ENCODE results near the gene ARVCF. TPM values are rescaled to one million over a fixed set of nuclear protein-coding genes. Genes with fewer than 3 reads are reported as not detected.
"Not testable (repeated sequence)": the region's sequence is repeated elsewhere in the genome, so short reads cannot be mapped to it uniquely, and the experiment has no call there.

Gene ARVCF
- polyA plus RNA-seq, 1 donor from 2014 or later = 112 TPM

DNA sequence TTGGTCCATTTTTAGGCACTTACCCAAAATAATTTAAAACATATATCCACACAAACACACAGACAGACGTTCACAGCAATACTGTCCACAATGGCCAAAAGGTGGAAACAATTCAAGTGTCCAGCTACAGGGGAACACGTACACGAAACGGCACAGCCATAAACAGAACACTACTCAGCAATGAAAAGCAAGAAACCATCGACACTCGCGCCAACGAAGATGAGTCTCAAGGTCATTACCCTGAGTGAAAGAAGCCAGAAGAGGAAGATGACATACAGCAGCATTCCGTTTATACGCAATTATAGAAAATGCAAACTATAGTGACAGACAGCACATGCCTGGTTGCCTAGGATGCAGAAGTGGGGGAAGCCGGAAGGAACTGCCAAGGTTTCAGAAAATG lies 88.4 kb downstream of the ARVCF start:
- Histone ChIP-seq H3K27me3 (ENCODE audit: insufficient read depth, low read depth, low read length) (no peaks in the 10 kb centered on the region), H2AFZ (ENCODE audit: low read depth, low read length) (no peak overlapping the region), H3F3A (ENCODE audit: insufficient read depth, low read length, poor library complexity, severe bottlenecking) (no peaks in the 10 kb centered on the region), H3K36me3 (ENCODE audit: insufficient read depth, low read length) (no peaks in the 10 kb centered on the region), H3K4me2 (ENCODE audit: low read length) (no peak overlapping the region), H3K9ac (ENCODE audit: low read length) (no peak overlapping the region), H3K27ac (ENCODE audit: low read length) (no peak overlapping the region), H3K9me3 (ENCODE audit: low read length) (no peaks in the 10 kb centered on the region), H3K79me2 (replicated peaks; ENCODE audit: insufficient read depth, low read length) (no peaks in the 10 kb centered on the region), H3K9me2 (ENCODE audit: insufficient read depth, low read length) (no peaks in the 10 kb centered on the region), H4K20me1 (ENCODE audit: insufficient read depth) (no peaks in the 10 kb centered on the region), H3K4me3 (ENCODE audit: low read length) (no peak overlapping the region)
- TF ChIP-seq SMC3 (conservative IDR thresholded peaks at IDR 0.05; ENCODE audit: poor library complexity) = no peak
- TF ChIP-seq CTCF (IDR thresholded peaks at IDR 0.05; ENCODE audit: poor library complexity, severe bottlenecking) = no peak
- TF ChIP-seq POLR2AphosphoS5 (IDR thresholded peaks at IDR 0.05) = no peak
- TF ChIP-seq MXI1 (conservative IDR thresholded peaks at IDR 0.05; ENCODE audit: poor library complexity, severe bottlenecking) = no peak

GRCh38 chr22:19927696-19928095 lies 88.9 kb downstream of the ARVCF start:
- no peaks in the 10 kb centered on the region for H4K20me1 ChIP-seq (ENCODE audit: insufficient read depth)
- H3K36me3 ChIP-seq (ENCODE audit: insufficient read depth, low read length) = no peaks in the 10 kb centered on the region
- no peak overlapping the region for H3K27ac ChIP-seq (ENCODE audit: low read length)
- H3K27me3 ChIP-seq (ENCODE audit: insufficient read depth, low read depth, low read length) = no peaks in the 10 kb centered on the region
- H3K9ac ChIP-seq (ENCODE audit: low read length) = no peak overlapping the region
- H3K4me3 ChIP-seq (ENCODE audit: low read length) = no peak overlapping the region
- no peak overlapping the region for H3K4me2 ChIP-seq (ENCODE audit: low read length)
- no peaks in the 10 kb centered on the region for H3K9me3 ChIP-seq (ENCODE audit: low read length)
- H3K9me2 ChIP-seq (ENCODE audit: insufficient read depth, low read length) = no peaks in the 10 kb centered on the region
- no peak overlapping the region for H2AFZ ChIP-seq (ENCODE audit: low read depth, low read length)
- H3K79me2 ChIP-seq (replicated peaks; ENCODE audit: insufficient read depth, low read length) = no peaks in the 10 kb centered on the region
- H3F3A ChIP-seq (ENCODE audit: insufficient read depth, low read length, poor library complexity, severe bottlenecking) = no peaks in the 10 kb centered on the region
- TF ChIP-seq SMC3 (conservative IDR thresholded peaks at IDR 0.05; ENCODE audit: poor library complexity) = no peak
- no peak for TF ChIP-seq POLR2AphosphoS5 (IDR thresholded peaks at IDR 0.05)
- no peak for TF ChIP-seq REST (IDR thresholded peaks at IDR 0.05; ENCODE audit: borderline replicate concordance)
- no peak for TF ChIP-seq RAD21 (conservative IDR thresholded peaks at IDR 0.05)
- TF ChIP-seq TAF1 (IDR thresholded peaks at IDR 0.05; ENCODE audit: low read depth) = no peak
- no peak for TF ChIP-seq CTCF (IDR thresholded peaks at IDR 0.05; ENCODE audit: poor library complexity, severe bottlenecking)
- no peak for TF ChIP-seq MXI1 (conservative IDR thresholded peaks at IDR 0.05; ENCODE audit: poor library complexity, severe bottlenecking)

DNA sequence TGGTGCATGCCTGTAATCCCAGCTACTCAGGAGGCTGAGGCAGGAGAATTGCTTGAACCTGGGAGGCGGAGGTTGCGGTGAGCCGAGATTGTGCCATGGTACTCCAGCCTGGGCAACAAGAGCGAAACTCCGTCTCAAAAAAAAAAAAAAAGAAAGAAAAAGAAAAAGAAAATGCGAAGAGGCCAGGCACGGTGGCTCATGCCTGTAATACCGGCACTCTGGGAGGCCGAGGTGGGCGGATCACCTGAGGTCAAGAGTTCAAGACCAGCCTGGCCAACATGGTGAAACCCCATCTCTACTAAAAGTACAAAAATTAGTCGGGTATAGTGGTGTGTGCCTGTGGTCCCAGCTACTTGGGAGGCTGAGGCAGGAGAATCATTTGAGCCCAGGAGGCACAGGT lies 90.6 kb downstream of the ARVCF start:
- not testable (repeated sequence) for H3K9me3 ChIP-seq (ENCODE audit: low read length); H3K9me2 ChIP-seq (ENCODE audit: insufficient read depth, low read length); H3K79me2 ChIP-seq (replicated peaks; ENCODE audit: insufficient read depth, low read length); H3K9ac ChIP-seq (ENCODE audit: low read length); H2AFZ ChIP-seq (ENCODE audit: low read depth, low read length); H3K36me3 ChIP-seq (ENCODE audit: insufficient read depth, low read length); H3F3A ChIP-seq (ENCODE audit: insufficient read depth, low read length, poor library complexity, severe bottlenecking); H4K20me1 ChIP-seq (ENCODE audit: insufficient read depth); H3K4me3 ChIP-seq (ENCODE audit: low read length); H3K27me3 ChIP-seq (ENCODE audit: insufficient read depth, low read depth, low read length); H3K4me2 ChIP-seq (ENCODE audit: low read length); H3K27ac ChIP-seq (ENCODE audit: low read length)

Data from neural cell (in vitro differentiated cells).